ENCODE measurements around the gene DENND1A.

The DENND1A gene

GRCh38 chr9:123370108-123370507, 559.8 kb downstream of the DENND1A start:
- no peak for TF ChIP-seq CTCF (IDR thresholded peaks at IDR 0.05; ENCODE audit: insufficient read depth, missing control alignments)
- FAIRE-seq (no peak), DNase-seq (ENCODE audit: insufficient read length, low spot score) (no peak)

GRCh38 chr9:123369296-123369695, 560.6 kb downstream of the DENND1A start:
- FAIRE-seq = no peak
- DNase-seq (ENCODE audit: insufficient read length, low spot score) = no peak
- TF ChIP-seq CTCF (IDR thresholded peaks at IDR 0.05; ENCODE audit: insufficient read depth, missing control alignments) = no peak

DNA sequence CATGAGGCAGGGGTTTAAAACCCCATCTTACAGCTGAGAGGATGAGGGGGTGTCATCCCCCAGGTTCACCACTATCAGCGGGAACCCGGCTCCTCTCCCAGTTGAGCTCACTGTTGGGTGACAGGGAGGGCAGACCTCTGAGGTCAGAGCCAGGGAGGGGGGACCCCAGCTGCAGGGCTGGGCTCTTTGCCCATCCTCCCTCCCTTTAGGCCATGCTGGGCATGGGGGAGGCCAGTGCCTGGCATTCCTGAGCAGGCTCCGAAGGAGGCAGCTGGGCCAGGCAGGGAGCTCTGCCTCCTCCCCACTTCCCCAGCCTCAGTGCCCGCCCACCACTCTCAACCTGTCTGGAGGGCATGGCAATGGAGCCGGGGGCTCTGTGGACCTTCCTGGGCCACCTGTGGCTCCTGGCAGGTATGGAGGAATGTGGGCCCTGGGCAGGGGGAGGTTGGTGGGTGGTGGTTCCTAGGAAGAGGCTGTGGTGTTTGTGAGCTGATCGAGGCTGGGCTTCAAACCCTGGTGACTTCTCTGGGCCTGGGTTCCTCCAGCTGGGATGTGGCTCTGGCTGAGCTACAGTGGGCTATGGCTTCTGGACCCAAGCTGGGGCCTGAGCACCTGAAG, 561.3 kb downstream of the DENND1A start:
- DNase-seq (ENCODE audit: insufficient read length, low spot score) = no peak
- FAIRE-seq = no peak
- no peak for TF ChIP-seq CTCF (IDR thresholded peaks at IDR 0.05; ENCODE audit: insufficient read depth, missing control alignments)

DNA sequence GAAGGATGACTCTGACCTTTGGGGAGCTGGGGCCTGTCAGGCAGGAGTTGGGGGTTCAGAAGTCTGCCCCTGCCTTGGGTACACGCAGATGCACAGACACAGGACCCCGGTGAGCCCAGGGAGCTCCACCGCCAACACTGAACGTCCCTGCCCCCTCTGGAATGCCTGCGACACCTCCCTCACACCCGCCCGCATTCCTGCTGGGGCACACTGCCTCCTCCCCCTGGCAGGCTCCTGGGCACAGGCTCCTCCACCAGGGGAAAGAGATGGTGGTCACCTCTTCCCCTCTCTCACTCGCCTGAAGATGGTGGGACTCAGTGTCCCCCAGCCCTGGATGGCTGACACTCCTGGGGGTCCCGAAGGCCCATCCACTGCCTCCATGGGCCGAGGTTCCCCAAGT, 561.9 kb downstream of the DENND1A start:
- FAIRE-seq (no peak), DNase-seq (ENCODE audit: insufficient read length, low spot score) (no peak)
- TF ChIP-seq CTCF (IDR thresholded peaks at IDR 0.05; ENCODE audit: insufficient read depth, missing control alignments) = no peak

DNA sequence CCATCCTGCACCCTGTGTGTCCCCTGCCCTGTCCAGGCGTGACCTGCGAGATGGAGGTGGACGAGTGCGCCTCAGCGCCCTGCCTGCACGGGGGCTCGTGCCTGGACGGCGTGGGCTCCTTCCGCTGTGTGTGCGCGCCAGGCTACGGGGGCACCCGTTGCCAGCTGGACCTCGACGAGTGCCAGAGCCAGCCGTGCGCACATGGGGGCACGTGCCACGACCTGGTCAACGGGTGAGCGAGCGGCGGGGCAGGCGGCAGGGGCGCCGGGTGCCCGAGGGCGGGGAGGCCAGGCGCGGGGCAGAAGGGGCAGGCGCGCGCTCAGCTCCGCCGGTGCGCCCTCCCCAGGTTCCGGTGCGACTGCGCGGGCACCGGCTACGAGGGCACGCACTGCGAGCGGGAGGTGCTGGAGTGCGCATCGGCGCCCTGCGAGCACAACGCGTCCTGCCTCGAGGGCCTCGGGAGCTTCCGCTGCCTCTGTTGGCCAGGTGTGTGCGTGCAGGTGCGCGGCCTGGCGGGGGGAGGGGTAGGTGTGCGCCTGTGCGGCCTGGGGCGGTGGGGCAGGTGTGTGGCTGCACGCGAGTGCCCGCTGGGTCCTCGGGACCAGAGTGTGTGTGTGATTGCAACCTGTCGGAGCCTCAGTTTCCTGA, 563.9 kb downstream of the DENND1A start:
- no peak for TF ChIP-seq CTCF (IDR thresholded peaks at IDR 0.05; ENCODE audit: insufficient read depth, missing control alignments)
- FAIRE-seq (no peak), DNase-seq (ENCODE audit: insufficient read length, low spot score) (no peak)

DNA sequence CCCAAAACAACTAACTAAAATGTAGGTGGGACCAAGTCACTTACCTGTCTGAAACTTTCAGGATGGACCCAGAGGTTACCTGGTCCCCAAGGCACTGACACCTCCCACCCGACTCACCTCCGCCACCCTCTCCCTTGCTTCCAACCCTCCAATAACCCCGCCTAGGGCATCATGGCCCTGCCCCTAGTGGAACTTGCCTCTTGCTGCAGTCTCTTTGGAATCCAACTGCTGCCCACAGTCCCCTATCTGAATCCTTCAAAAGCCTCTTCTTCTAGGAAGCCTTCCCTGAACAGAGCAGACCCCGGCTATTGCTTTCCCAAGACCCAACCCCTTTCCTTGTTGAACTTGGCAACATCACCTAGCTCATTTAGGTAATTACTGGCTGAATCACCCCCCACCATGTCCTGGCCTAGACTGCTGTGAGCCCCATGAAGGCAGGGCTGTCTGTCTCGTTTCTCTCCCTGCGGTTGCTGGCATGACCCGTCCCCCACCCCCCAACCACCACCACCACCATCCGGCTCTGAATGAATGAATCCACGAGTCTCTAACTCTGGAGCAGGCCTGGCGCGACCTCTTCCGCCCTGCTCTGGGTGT, 564.5 kb downstream of the DENND1A start:
- FAIRE-seq (no peak), DNase-seq (ENCODE audit: insufficient read length, low spot score) (no peak)
- peak; percentile 0 for TF ChIP-seq CTCF (IDR thresholded peaks at IDR 0.05; ENCODE audit: insufficient read depth, missing control alignments)

- no peak for FAIRE-seq
Observed at GRCh38 chr9:123364241-123364824, 565.6 kb downstream of the DENND1A start.

More at GRCh38 chr9:123364241-123364824, 565.6 kb downstream of the DENND1A start:
- TF ChIP-seq CTCF (IDR thresholded peaks at IDR 0.05; ENCODE audit: insufficient read depth, missing control alignments) = no peak
- DNase-seq (ENCODE audit: insufficient read length, low spot score) = peak; percentile 12

All from D721Med (cell line).